Endothelial cell of umbilical vein (primary cell): ENCODE results near the gene TXNDC15. TPM values are rescaled to one million over a fixed set of nuclear protein-coding genes. Genes with fewer than 3 reads are reported as not detected.

ENCODE experiments used
- BruUV-seq: library from RNA; stranded (reverse); fragments of 400-500 nt; replicated peaks from 2 replicates; lab custom pipeline; 2021; lab: Mats Ljungman, UMichigan
- CTCF ChIA-PET: fragments of 300-600, 350-600 bp; sonication (Branson Sonifier 250); formaldehyde crosslinking; loops from one replicate; lab custom pipeline; 2021; ENCODE audit warnings: antibody characterized with exemption, inconsistent platforms; lab: Charles Lee
- POLR2A ChIA-PET: fragments of 300-600, 350-600 bp; sonication (Branson Sonifier 250); formaldehyde crosslinking; loops from one replicate; lab custom pipeline; 2021; ENCODE audit warnings: antibody characterized with exemption, inconsistent platforms; lab: Charles Lee
- DNase-seq: peaks from one replicate; pipeline ENCODE4 v3.0.0-alpha.2; 2011; ENCODE audit warnings: low read depth, low spot score
- FAIRE-seq: peaks from 2 replicates; lab custom pipeline; 2011; peaks lifted over from hg19 to GRCh38; lab: Jason Lieb, UNC
- H2AFZ ChIP-seq: 2 replicates; pipeline ENCODE4 v1.6.0; 2012; ENCODE audit warnings: low read depth, low read length, control low read depth, inconsistent platforms
- H3K27ac ChIP-seq: 2 replicates; pipeline ENCODE4 v1.5.1; 2011; ENCODE audit warnings: low read depth, mild to moderate bottlenecking, control low read depth, low read length, moderate library complexity; ENCODE audit not compliant: insufficient read depth
- H3K27me3 ChIP-seq, 2 experiments: 2 replicates each; pipeline versions ENCODE4 v1.6.0 to v1.6.1; 2011; ENCODE audit warnings: low read length in 2 of 2, mixed read lengths in 1 of 2; ENCODE audit not compliant: control insufficient read depth in 2 of 2, insufficient read depth in 2 of 2
- H3K36me3 ChIP-seq, 2 experiments: 2 replicates in 1 of 2; 3 replicates in 1 of 2; pipeline ENCODE4 v1.5.1; 2011; ENCODE audit warnings: low read length in 2 of 2, mild to moderate bottlenecking in 1 of 2, moderate library complexity in 1 of 2; ENCODE audit not compliant: control insufficient read depth in 2 of 2, insufficient read depth in 2 of 2; ENCODE audit errors: extremely low read depth in 1 of 2
- H3K4me1 ChIP-seq: 3 replicates; pipeline ENCODE4 v1.5.1; 2011; ENCODE audit warnings: mild to moderate bottlenecking, low read length; ENCODE audit not compliant: control insufficient read depth, insufficient read depth; ENCODE audit errors: extremely low read depth
- H3K4me2 ChIP-seq: 2 replicates; pipeline ENCODE4 v1.6.1; 2011; ENCODE audit warnings: low read length, control low read depth, mixed read lengths; ENCODE audit not compliant: insufficient read depth
- H3K4me3 ChIP-seq, 3 experiments: fragments of 200-600 bp in 1 of 3; sonication (generic), shearing (Covaris generic) in 1 of 3; replicated peaks in 1 of 3; 2 replicates each; pipeline ENCODE4 v1.5.1; 2011 to 2016; ENCODE audit warnings: control low read depth in 3 of 3, low read length in 3 of 3, mild to moderate bottlenecking in 2 of 3, inconsistent platforms in 1 of 3, low read depth in 1 of 3, moderate library complexity in 1 of 3; ENCODE audit not compliant: insufficient read depth in 1 of 3
- H3K79me2 ChIP-seq: 2 replicates; pipeline ENCODE4 v1.6.0; 2012; ENCODE audit warnings: low read length, inconsistent platforms; ENCODE audit not compliant: control insufficient read depth, insufficient read depth
- H3K9ac ChIP-seq: replicated peaks from 2 replicates; pipeline ENCODE3; 2011; ENCODE audit warnings: low read length, control low read depth; ENCODE audit not compliant: insufficient read depth; ENCODE audit errors: extremely low read depth
- H3K9me1 ChIP-seq: replicated peaks from 3 replicates; pipeline ENCODE4 v1.6.0; 2011; ENCODE audit warnings: mild to moderate bottlenecking, low read length; ENCODE audit not compliant: control insufficient read depth, insufficient read depth; ENCODE audit errors: extremely low read depth
- H3K9me3 ChIP-seq: replicated peaks from 2 replicates; pipeline ENCODE4 v1.5.1; 2012; ENCODE audit warnings: low read length, inconsistent platforms; ENCODE audit not compliant: control insufficient read depth, insufficient read depth
- H4K20me1 ChIP-seq: replicated peaks from 2 replicates; pipeline ENCODE3; 2011; ENCODE audit warnings: mild to moderate bottlenecking, low read length; ENCODE audit not compliant: control insufficient read depth, insufficient read depth; ENCODE audit errors: extremely low read depth
- CTCF ChIP-seq, 2 donors: IDR thresholded peaks; 1 replicate in 1 of 2; 2 replicates in 1 of 2; pipeline ENCODE4 v1.5.1; 2011; ENCODE audit warnings: low read length in 2 of 2, mild to moderate bottlenecking in 2 of 2, moderate library complexity in 2 of 2, control low read depth in 1 of 2, inconsistent platforms in 1 of 2, low read depth in 1 of 2; ENCODE audit not compliant: insufficient read depth in 1 of 2; ENCODE audit errors: extremely low read depth in 1 of 2
- EZH2 ChIP-seq: IDR thresholded peaks from 2 replicates; pipeline ENCODE4 v1.6.1; 2012; ENCODE audit warnings: borderline replicate concordance, low read depth, mild to moderate bottlenecking, moderate library complexity, low read length, inconsistent platforms; ENCODE audit not compliant: severe bottlenecking
- FOS ChIP-seq: IDR thresholded peaks from 2 replicates; pipeline ENCODE4 v1.6.1; 2011; ENCODE audit warnings: mild to moderate bottlenecking, low read length, moderate library complexity, borderline replicate concordance; ENCODE audit not compliant: insufficient read depth
- GATA2 ChIP-seq: IDR thresholded peaks from 2 replicates; pipeline ENCODE4 v1.7.0; 2011; ENCODE audit warnings: low read depth, mild to moderate bottlenecking, moderate library complexity, mixed read lengths, low read length; ENCODE audit not compliant: insufficient read length, insufficient read depth
- JUN ChIP-seq: IDR thresholded peaks from 2 replicates; pipeline ENCODE4 v1.6.1; 2011; ENCODE audit warnings: borderline replicate concordance, low read depth; ENCODE audit not compliant: insufficient read length, insufficient read depth
- MYC ChIP-seq: IDR thresholded peaks from one replicate; pipeline ENCODE4 v1.6.1; 2011; ENCODE audit warnings: mild to moderate bottlenecking, low read depth, low read length
- POLR2A ChIP-seq: IDR thresholded peaks from 2 replicates; pipeline ENCODE4 v1.6.1; 2012; ENCODE audit warnings: low read depth, mild to moderate bottlenecking, control low read depth, low read length
- POLR2AphosphoS5 ChIP-seq: IDR thresholded peaks from 2 replicates; pipeline ENCODE4 v1.6.1; 2012; ENCODE audit warnings: low read depth, mild to moderate bottlenecking, control low read depth, low read length, moderate library complexity; ENCODE audit not compliant: insufficient read depth
- dilution Hi-C: fragments of 300-500 bp; cut with MboI; formaldehyde crosslinking; loops from one replicate; pipeline ENCODE4 v1.15.0; 2019; ENCODE audit warnings: low sequenced_read_pairs; ENCODE audit not compliant: extremely low pct_ligation_motif_present
- intact Hi-C: fragments of 100-400 bp; cut with micrococcal nuclease; formaldehyde crosslinking; loops from one replicate; pipeline ENCODE4 v1.10.0; 2022
- polyA plus RNA-seq, 4 experiments: library from polyadenylated mRNA; depleted of rRNA in 3 of 4; stranded (reverse) in 3 of 4; unstranded in 1 of 4; fragments of >200 nt; gene quantifications; 2 replicates each; pipeline versions ENCODE4 v1.2.1 to v1.2.3, GENCODE V29; 2011 to 2012; ENCODE audit warnings: missing spikeins in 1 of 4
- total RNA-seq: library from RNA; stranded (reverse); gene quantifications from 2 replicates; pipeline ENCODE4 v1.2.3, GENCODE V29; 2021
- TF ChIP-seq, protein P1 (sequence below): IDR thresholded peaks from 2 replicates; pipeline ENCODE4 v1.6.1; 2011; ENCODE audit not compliant: insufficient read depth, insufficient read length

The TXNDC15 gene
- total and polyA plus RNA-seq, 2 donors (not counting 3 experiments of a cell fraction or from before 2014, with no cell fraction given), result 57.2 to 68.6 TPM

- Histone ChIP-seq H3K9ac (no peak overlapping the region), H3K4me3 (no peak overlapping the region), H3K36me3 (peaks cover 4 to 15% of the 10 kb centered on the region in 2 experiments), H3K27me3 (no peaks in the 10 kb centered on the region), H2AFZ (no peak overlapping the region), H3K9me1 (no peaks in the 10 kb centered on the region), H3K4me1 (peaks cover 3% of the 10 kb centered on the region), H3K79me2 (peaks cover 1% of the 10 kb centered on the region), H4K20me1 (no peaks in the 10 kb centered on the region), H3K9me3 (no peaks in the 10 kb centered on the region), H3K4me2 (no peak overlapping the region), H3K27ac (no peak overlapping the region)
- FAIRE-seq (no peak), DNase-seq (no peak)
- POLR2A ChIA-PET, result no interaction called here
- CTCF ChIA-PET, result interaction anchor here (1.3 to 2.1 kb wide), 4 partner anchors 17 to 80 kb away, joined by 4 to 9 read pairs (median 6); partner anchors contain the start of gene PCBD2
- BruUV-seq, result no TSS peak
- intact Hi-C loops (no loop called here), dilution Hi-C loops (no loop called here)
- TF ChIP-seq, protein P1, sequence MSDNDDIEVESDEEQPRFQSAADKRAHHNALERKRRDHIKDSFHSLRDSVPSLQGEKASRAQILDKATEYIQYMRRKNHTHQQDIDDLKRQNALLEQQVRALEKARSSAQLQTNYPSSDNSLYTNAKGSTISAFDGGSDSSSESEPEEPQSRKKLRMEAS, result no peak
- TF ChIP-seq POLR2AphosphoS5 (no peak), CTCF (IDR thresholded peaks at IDR 0.05; ENCODE audit: extremely low read depth in 1 of 2, insufficient read depth in 1 of 2, low read depth in 1 of 2, low read length in 2 of 2) (no peak), EZH2 (no peak), GATA2 (no peak), FOS (no peak), POLR2A (no peak), MYC (no peak), JUN (no peak)
Observed at GRCh38 chr5:134824681-134825080, 49.5 kb upstream of the TXNDC15 start.
